Suprapubic skin (tissue), 4 donors: ENCODE data around the gene CD164.
"Not testable (repeated sequence)": the region's sequence is repeated elsewhere in the genome, so short reads cannot be mapped to it uniquely, and the experiment has no call there.

Experiments used
- CTCF ChIP-seq, 2 donors: fragments of 200-600 bp in 1 of 2; fragments of 450-650 bp in 1 of 2; sonication (generic) in 1 of 2; IDR thresholded peaks; one replicate each; pipeline ENCODE4 v1.5.1; 2016 to 2019; ENCODE audit warnings: antibody characterized with exemption in 2 of 2, mild to moderate bottlenecking in 1 of 2, moderate library complexity in 1 of 2
- POLR2A ChIP-seq, 2 donors: fragments of 450-650 bp; IDR thresholded peaks; one replicate each; pipeline ENCODE4 v1.6.1; 2017; ENCODE audit warnings: antibody characterized with exemption in 2 of 2, mild to moderate bottlenecking in 2 of 2, moderate library complexity in 2 of 2
- POLR2AphosphoS5 ChIP-seq, 3 donors: sonication (generic); formaldehyde crosslinking; IDR thresholded peaks; one replicate each; pipeline ENCODE4 v1.6.1; 2017; ENCODE audit warnings: antibody characterized with exemption in 3 of 3

GRCh38 chr6:109364382-109365078, 17.7 kb downstream of the CD164 start:
- not testable (repeated sequence) for TF ChIP-seq CTCF, POLR2AphosphoS5, POLR2A (IDR thresholded peaks at IDR 0.05)
